Osteocyte (in vitro differentiated cells): ENCODE results near the gene STIM2. TPM values are rescaled to one million over a fixed set of nuclear protein-coding genes. Genes with fewer than 3 reads are reported as not detected.
"Not testable (repeated sequence)": the region's sequence is repeated elsewhere in the genome, so short reads cannot be mapped to it uniquely, and the experiment has no call there.

Experiments used
- DNase-seq: peaks from one replicate; pipeline ENCODE4 v3.0.0; 2021; ENCODE audit warnings: mixed read lengths; ENCODE audit not compliant: unreplicated experiment; ENCODE audit errors: extremely low spot score
- H3K27ac Mint-ChIP-seq: one replicate; pipeline ENCODE4 v1.8.0; 2021; ENCODE audit warnings: mild to moderate bottlenecking, mixed read lengths; ENCODE audit not compliant: unreplicated experiment
- H3K27me3 Mint-ChIP-seq: one replicate; pipeline ENCODE4 v1.8.0; 2021; ENCODE audit warnings: mixed read lengths; ENCODE audit not compliant: unreplicated experiment
- H3K36me3 Mint-ChIP-seq: one replicate; pipeline ENCODE4 v1.8.0; 2021; ENCODE audit warnings: mixed read lengths; ENCODE audit not compliant: unreplicated experiment
- H3K4me1 Mint-ChIP-seq: one replicate; pipeline ENCODE4 v1.8.0; 2021; ENCODE audit warnings: mixed read lengths; ENCODE audit not compliant: unreplicated experiment
- H3K4me3 Mint-ChIP-seq: one replicate; pipeline ENCODE4 v1.8.0; 2021; ENCODE audit warnings: mild to moderate bottlenecking, moderate library complexity, mixed read lengths; ENCODE audit not compliant: unreplicated experiment
- H3K9me3 Mint-ChIP-seq: one replicate; pipeline ENCODE4 v1.8.0; 2021; ENCODE audit warnings: mixed read lengths; ENCODE audit not compliant: unreplicated experiment
- total RNA-seq: library from RNA; stranded (reverse); gene quantifications from 2 replicates; pipeline ENCODE4 v1.2.1, GENCODE V29; 2021
- TF ChIP-seq, protein P1 (sequence below): fragments of 200-600 bp; sonication (generic); IDR thresholded peaks from 2 replicates; pipeline ENCODE4 v1.5.0; 2021; ENCODE audit warnings: antibody characterized with exemption, mild to moderate bottlenecking, moderate library complexity

Gene STIM2
- total RNA-seq, 1 donor from 2014 or later = 14.1 TPM

- peaks cover 20% of the 10 kb centered on the region for H3K36me3 Mint-ChIP-seq
Observed at GRCh38 chr4:27020603-27021002, 160.0 kb downstream of the STIM2 start.

DNA sequence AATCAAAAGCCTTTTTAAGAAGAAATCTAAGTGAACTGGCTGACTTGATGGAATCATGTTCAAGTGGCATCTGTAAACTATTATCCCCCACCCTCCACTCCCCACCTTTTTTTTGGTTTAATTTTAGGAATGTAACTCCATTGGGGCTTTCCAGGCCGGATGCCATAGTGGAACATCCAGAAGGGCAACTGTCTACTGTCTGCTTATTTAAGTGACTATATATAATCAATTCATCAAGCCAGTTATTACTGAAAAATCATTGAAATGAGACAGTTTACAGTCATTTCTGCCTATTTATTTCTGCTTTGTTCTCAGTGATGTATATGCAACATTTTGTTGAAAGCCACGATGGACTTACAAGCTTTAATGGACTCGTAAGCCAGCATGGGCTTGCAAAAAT is 162.3 kb downstream of the STIM2 start:
- TF ChIP-seq, protein P1, sequence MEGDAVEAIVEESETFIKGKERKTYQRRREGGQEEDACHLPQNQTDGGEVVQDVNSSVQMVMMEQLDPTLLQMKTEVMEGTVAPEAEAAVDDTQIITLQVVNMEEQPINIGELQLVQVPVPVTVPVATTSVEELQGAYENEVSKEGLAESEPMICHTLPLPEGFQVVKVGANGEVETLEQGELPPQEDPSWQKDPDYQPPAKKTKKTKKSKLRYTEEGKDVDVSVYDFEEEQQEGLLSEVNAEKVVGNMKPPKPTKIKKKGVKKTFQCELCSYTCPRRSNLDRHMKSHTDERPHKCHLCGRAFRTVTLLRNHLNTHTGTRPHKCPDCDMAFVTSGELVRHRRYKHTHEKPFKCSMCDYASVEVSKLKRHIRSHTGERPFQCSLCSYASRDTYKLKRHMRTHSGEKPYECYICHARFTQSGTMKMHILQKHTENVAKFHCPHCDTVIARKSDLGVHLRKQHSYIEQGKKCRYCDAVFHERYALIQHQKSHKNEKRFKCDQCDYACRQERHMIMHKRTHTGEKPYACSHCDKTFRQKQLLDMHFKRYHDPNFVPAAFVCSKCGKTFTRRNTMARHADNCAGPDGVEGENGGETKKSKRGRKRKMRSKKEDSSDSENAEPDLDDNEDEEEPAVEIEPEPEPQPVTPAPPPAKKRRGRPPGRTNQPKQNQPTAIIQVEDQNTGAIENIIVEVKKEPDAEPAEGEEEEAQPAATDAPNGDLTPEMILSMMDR = no peak

More at GRCh38 chr4:27020603-27021002, 160.0 kb downstream of the STIM2 start:
- Mint-ChIP-seq H3K4me1 (no peaks in the 10 kb centered on the region), H3K4me3 (no peak overlapping the region), H3K27me3 (no peaks in the 10 kb centered on the region), H3K9me3 (peaks cover 7% of the 10 kb centered on the region), H3K27ac (no peak overlapping the region)
- DNase-seq = no peak
- TF ChIP-seq, protein P1 = no peak

DNA sequence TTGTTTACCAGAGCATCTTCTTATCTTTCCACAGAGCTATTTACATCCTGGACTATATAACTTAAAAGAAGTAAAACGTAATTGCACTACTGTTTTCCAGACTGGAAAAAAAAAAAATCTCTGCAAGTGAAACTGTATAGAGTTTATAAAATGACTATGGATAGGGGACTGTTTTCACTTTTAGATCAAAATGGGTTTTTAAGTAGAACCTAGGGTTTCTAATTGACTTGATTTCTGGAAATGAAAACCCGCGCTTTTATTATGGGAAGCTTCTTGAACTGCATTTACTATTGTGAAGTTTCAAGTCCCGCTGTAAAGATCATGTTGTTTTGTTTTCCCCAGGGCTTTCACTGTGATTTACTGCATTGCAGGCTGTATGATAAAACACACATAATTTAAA is 162.7 kb downstream of the STIM2 start:
- Mint-ChIP-seq H3K36me3 (peaks cover 13% of the 10 kb centered on the region), H3K4me1 (no peaks in the 10 kb centered on the region), H3K4me3 (no peak overlapping the region), H3K27ac (no peak overlapping the region), H3K27me3 (no peaks in the 10 kb centered on the region), H3K9me3 (no peaks in the 10 kb centered on the region)
- TF ChIP-seq, protein P1 = no peak
- no peak for DNase-seq

More for the DNA sequence above, 162.3 kb downstream of the STIM2 start:
- H3K27ac Mint-ChIP-seq = no peak overlapping the region
- no peaks in the 10 kb centered on the region for H3K27me3 Mint-ChIP-seq
- DNase-seq = no peak
- peaks cover 14% of the 10 kb centered on the region for H3K36me3 Mint-ChIP-seq
- no peaks in the 10 kb centered on the region for H3K4me1 Mint-ChIP-seq
- no peaks in the 10 kb centered on the region for H3K9me3 Mint-ChIP-seq
- H3K4me3 Mint-ChIP-seq = no peak overlapping the region

GRCh38 chr4:27024805-27025204 is 164.2 kb downstream of the STIM2 start:
- Mint-ChIP-seq H3K27ac (no peak overlapping the region), H3K27me3 (no peaks in the 10 kb centered on the region), H3K4me1 (no peaks in the 10 kb centered on the region), H3K9me3 (no peaks in the 10 kb centered on the region), H3K36me3 (peaks cover 10% of the 10 kb centered on the region), H3K4me3 (no peak overlapping the region)
- no peak for DNase-seq
- TF ChIP-seq, protein P1 = no peak

GRCh38 chr4:27027428-27027827 is 166.8 kb downstream of the STIM2 start:
- no peak overlapping the region for H3K27ac Mint-ChIP-seq
- TF ChIP-seq, protein P1 = no peak
- peaks cover 3% of the 10 kb centered on the region for H3K36me3 Mint-ChIP-seq
- no peaks in the 10 kb centered on the region for H3K9me3 Mint-ChIP-seq
- peaks cover 19% of the 10 kb centered on the region for H3K27me3 Mint-ChIP-seq
- no peak overlapping the region for H3K4me3 Mint-ChIP-seq
- DNase-seq = no peak
- H3K4me1 Mint-ChIP-seq = no peaks in the 10 kb centered on the region

- not testable (repeated sequence) for H3K36me3 Mint-ChIP-seq, H3K4me3 Mint-ChIP-seq, DNase-seq, H3K4me1 Mint-ChIP-seq, H3K27ac Mint-ChIP-seq
- Mint-ChIP-seq H3K9me3 (peaks cover 14% of the 10 kb centered on the region), H3K27me3 (peaks cover 59% of the 10 kb centered on the region)
Observed at GRCh38 chr4:27035127-27035526, 174.5 kb downstream of the STIM2 start.
